Parathyroid adenoma (tissue), 2 donors: Measurements from ENCODE around the gene UBAP1L.
"Not testable (repeated sequence)": the region's sequence is repeated elsewhere in the genome, so short reads cannot be mapped to it uniquely, and the experiment has no call there.

ENCODE experiments used
- H2AFZ ChIP-seq: fragments of 300-600 bp; sonication (generic); one replicate; pipeline ENCODE4 v1.7.0; 2017; ENCODE audit warnings: antibody characterized with exemption, mild to moderate bottlenecking
- H3K27ac ChIP-seq: fragments of 300-600 bp; sonication (generic); one replicate; pipeline ENCODE4 v1.7.0; 2017
- H3K27me3 ChIP-seq: fragments of 300-600 bp; sonication (generic); one replicate; pipeline ENCODE4 v1.7.0; 2017; ENCODE audit warnings: low read length; ENCODE audit not compliant: control insufficient read depth, insufficient read depth
- H3K36me3 ChIP-seq: fragments of 300-600 bp; sonication (generic); one replicate; pipeline ENCODE4 v1.7.0; 2017; ENCODE audit warnings: low read length; ENCODE audit not compliant: control insufficient read depth, insufficient read depth
- H3K4me1 ChIP-seq: fragments of 300-600 bp; sonication (generic); one replicate; pipeline ENCODE4 v1.7.0; 2017; ENCODE audit warnings: control low read depth
- H3K4me2 ChIP-seq: fragments of 300-600 bp; sonication (generic); one replicate; pipeline ENCODE4 v1.7.0; 2017; ENCODE audit warnings: low read length
- H3K4me3 ChIP-seq: fragments of 300-600 bp; sonication (generic); one replicate; pipeline ENCODE4 v1.7.0; 2017; ENCODE audit warnings: low read depth, low read length
- H3K79me2 ChIP-seq: fragments of 300-600 bp; sonication (generic); one replicate; pipeline ENCODE4 v1.7.0; 2017; ENCODE audit warnings: control low read depth
- H3K9ac ChIP-seq: fragments of 300-600 bp; sonication (generic); one replicate; pipeline ENCODE4 v1.7.0; 2017; ENCODE audit warnings: mild to moderate bottlenecking
- H3K9me3 ChIP-seq: fragments of 300-600 bp; sonication (generic); one replicate; pipeline ENCODE4 v1.7.0; 2017; ENCODE audit warnings: low read length; ENCODE audit not compliant: control insufficient read depth
- TF ChIP-seq, protein P1 (sequence below): fragments of 300-600 bp; sonication (generic); IDR thresholded peaks from one replicate; pipeline ENCODE4 v1.7.0; 2017; ENCODE audit warnings: antibody characterized with exemption, mild to moderate bottlenecking
- donor health status: primary hyperparathyroidism.

The UBAP1L gene

GRCh38 chr15:65077291-65077980 is 37.6 kb downstream of the UBAP1L start:
- Histone ChIP-seq H3K9me3 (no peaks in the 10 kb centered on the region), H3K36me3 (no peaks in the 10 kb centered on the region), H3K4me1 (no peaks in the 10 kb centered on the region), H3K4me2 (no peak overlapping the region), H3K4me3 (no peak overlapping the region), H3K27me3 (no peaks in the 10 kb centered on the region), H3K9ac (no peak overlapping the region), H3K27ac (no peak overlapping the region), H2AFZ (no peak overlapping the region), H3K79me2 (no peaks in the 10 kb centered on the region)
- TF ChIP-seq, protein P1, sequence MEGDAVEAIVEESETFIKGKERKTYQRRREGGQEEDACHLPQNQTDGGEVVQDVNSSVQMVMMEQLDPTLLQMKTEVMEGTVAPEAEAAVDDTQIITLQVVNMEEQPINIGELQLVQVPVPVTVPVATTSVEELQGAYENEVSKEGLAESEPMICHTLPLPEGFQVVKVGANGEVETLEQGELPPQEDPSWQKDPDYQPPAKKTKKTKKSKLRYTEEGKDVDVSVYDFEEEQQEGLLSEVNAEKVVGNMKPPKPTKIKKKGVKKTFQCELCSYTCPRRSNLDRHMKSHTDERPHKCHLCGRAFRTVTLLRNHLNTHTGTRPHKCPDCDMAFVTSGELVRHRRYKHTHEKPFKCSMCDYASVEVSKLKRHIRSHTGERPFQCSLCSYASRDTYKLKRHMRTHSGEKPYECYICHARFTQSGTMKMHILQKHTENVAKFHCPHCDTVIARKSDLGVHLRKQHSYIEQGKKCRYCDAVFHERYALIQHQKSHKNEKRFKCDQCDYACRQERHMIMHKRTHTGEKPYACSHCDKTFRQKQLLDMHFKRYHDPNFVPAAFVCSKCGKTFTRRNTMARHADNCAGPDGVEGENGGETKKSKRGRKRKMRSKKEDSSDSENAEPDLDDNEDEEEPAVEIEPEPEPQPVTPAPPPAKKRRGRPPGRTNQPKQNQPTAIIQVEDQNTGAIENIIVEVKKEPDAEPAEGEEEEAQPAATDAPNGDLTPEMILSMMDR = no peak

GRCh38 chr15:65076486-65077290 is 38.3 kb downstream of the UBAP1L start, which contains the start of gene KBTBD13:
TSS of gene KBTBD13 (plus strand) at chr15:65076746. CDS start at chr15:65076816, 70 bp downstream.
- Histone ChIP-seq H3K4me2 (no peak within 1 kb of the TSS), H3K36me3 (no peaks in the 10 kb centered on the region), H3K79me2 (no peaks in the 10 kb centered on the region), H3K9ac (no peak within 1 kb of the TSS), H3K4me1 (no peaks in the 10 kb centered on the region), H3K27me3 (no peaks in the 10 kb centered on the region), H3K9me3 (no peaks in the 10 kb centered on the region), H2AFZ (no peak within 1 kb of the TSS), H3K27ac (no peak within 1 kb of the TSS), H3K4me3 (no peak within 1 kb of the TSS)
- TF ChIP-seq, protein P1 = no peak

DNA sequence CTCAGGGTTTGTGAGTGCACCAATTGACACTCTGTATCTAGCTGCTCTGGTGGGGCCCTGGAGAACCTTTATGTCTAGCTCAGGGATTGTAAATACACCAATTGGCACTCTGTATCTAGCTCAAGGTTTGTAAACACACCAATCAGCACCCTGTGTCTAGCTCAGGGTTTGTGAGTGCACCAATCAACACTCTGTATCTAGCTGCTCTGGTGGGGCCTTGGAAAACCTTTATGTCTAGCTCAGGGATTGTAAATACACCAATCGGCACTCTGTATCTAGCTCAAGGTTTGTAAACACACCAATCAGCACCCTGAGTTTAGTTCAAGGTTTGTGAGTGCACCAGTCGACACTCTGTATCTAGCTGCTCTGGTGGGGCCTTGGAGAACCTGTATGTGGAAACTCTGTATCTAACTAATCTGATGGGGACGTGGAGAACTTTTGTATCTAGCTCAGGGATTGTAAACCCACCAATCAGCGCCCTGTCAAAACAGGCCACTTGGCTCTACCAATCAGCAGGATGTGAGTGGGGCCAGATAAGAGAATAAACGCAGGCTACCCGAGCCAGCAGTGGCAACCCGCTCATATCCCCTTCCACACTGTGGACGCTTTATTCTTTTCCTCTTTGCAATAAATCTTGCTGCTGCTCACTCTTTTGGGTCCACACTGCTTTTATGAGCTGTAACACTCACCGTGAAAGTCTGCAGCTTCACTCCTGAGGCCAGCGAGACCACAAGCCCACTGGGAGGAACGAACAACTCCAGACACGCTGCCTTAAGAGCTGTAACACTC is 39.2 kb downstream of the UBAP1L start:
- H3K4me2 ChIP-seq, H3K27ac ChIP-seq, H3K9ac ChIP-seq: not testable (repeated sequence)

DNA sequence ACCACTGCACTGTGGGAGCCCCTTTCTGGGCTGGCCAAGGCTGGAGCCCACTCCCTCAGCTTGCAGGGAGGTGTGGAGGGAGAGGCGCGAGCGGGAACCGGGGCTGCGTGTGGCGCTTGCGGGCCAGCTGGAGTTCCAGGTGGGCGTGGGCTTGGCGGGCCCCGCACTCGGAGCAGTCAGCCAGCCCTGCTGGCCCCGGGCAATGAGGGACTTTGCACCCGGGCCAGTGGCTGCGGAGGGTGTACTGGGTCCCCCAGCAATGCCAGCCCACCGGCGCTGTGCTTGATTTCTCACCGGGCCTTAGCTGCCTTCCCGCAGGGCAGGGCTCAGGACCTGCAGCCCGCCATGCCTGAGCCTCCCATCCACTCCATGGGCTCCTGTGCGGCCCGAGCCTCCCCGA is 40.1 kb downstream of the UBAP1L start:
- not testable (repeated sequence) for H3K27ac ChIP-seq, H3K27me3 ChIP-seq, H3K4me1 ChIP-seq, H3K9me3 ChIP-seq, H2AFZ ChIP-seq, H3K4me2 ChIP-seq, H3K36me3 ChIP-seq, H3K4me3 ChIP-seq, H3K9ac ChIP-seq, H3K79me2 ChIP-seq

More for the DNA sequence above, 39.2 kb downstream of the UBAP1L start:
- H3K36me3 ChIP-seq, H3K79me2 ChIP-seq, H3K27me3 ChIP-seq, H3K9me3 ChIP-seq, H2AFZ ChIP-seq, H3K4me1 ChIP-seq, H3K4me3 ChIP-seq: not testable (repeated sequence)

DNA sequence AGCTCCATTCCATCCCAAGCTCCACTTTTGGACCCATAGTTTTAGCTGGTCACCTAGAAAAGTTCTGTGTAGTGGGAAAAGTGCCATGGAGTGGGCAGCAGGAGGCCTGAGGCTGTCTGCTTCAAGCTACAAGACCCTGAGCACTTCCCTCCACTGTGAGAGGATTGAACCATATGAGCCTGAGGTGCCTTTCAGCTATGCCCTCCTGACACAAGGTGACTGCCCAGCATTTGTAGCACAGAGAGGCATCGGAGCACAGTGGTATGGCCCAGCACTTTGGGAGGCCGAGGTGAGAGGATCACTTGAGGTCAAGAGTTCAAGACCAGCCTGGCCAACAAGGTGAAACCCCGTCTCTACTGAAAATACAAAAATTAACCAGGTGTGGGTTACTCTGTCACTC is 42.4 kb downstream of the UBAP1L start:
- H3K9ac ChIP-seq = no peak overlapping the region
- H3K27ac ChIP-seq = no peak overlapping the region
- H3K4me2 ChIP-seq = no peak overlapping the region
- no peaks in the 10 kb centered on the region for H3K27me3 ChIP-seq
- no peaks in the 10 kb centered on the region for H3K36me3 ChIP-seq
- H3K4me3 ChIP-seq = no peak overlapping the region
- no peak overlapping the region for H2AFZ ChIP-seq
- H3K9me3 ChIP-seq = no peaks in the 10 kb centered on the region
- TF ChIP-seq, protein P1 = no peak
- no peaks in the 10 kb centered on the region for H3K79me2 ChIP-seq
- no peaks in the 10 kb centered on the region for H3K4me1 ChIP-seq
